OCI-LY3 (cell line): ENCODE measurements around the gene UROC1.

Source experiments
- H2AFZ ChIP-seq: fragments of 200-600, 300-600 bp; shearing (Covaris generic); 2 replicates; pipeline ENCODE4 v1.6.0; 2014; ENCODE audit warnings: antibody characterized with exemption, low read depth, low read length
- H3K27ac ChIP-seq: fragments of 200-600, 300-600 bp; sonication (generic); 2 replicates; pipeline ENCODE4 v1.5.1; 2014; ENCODE audit warnings: mild to moderate bottlenecking, low read length, moderate library complexity, mixed read lengths
- H3K27me3 ChIP-seq: fragments of 200-600, 300-600 bp; sonication (generic); 2 replicates; pipeline ENCODE4 v1.6.1; 2014; ENCODE audit warnings: low read depth, low read length, mixed read lengths
- H3K36me3 ChIP-seq: fragments of 200-600, 300-600 bp; sonication (generic); replicated peaks from 2 replicates; pipeline ENCODE3; 2014; ENCODE audit warnings: low read depth, low read length, mixed read lengths
- H3K4me1 ChIP-seq: fragments of 300-600, 200-600 bp; sonication (generic); 2 replicates; pipeline ENCODE4 v1.6.1; 2014; ENCODE audit warnings: low read length, mixed read lengths
- H3K4me2 ChIP-seq: fragments of 200-600, 300-600 bp; sonication (generic); 2 replicates; pipeline ENCODE4 v1.6.1; 2014; ENCODE audit warnings: low read length, mixed read lengths
- H3K4me3 ChIP-seq: fragments of 300-600, 200-600 bp; sonication (generic); 2 replicates; pipeline ENCODE4 v1.5.1; 2014; ENCODE audit warnings: antibody characterized with exemption, mild to moderate bottlenecking, low read length, moderate library complexity
- H3K79me2 ChIP-seq: fragments of 300-600, 200-600 bp; shearing (Covaris generic); 2 replicates; pipeline ENCODE4 v1.6.1; 2014; ENCODE audit warnings: mild to moderate bottlenecking, low read length, mixed read lengths
- H3K9ac ChIP-seq: fragments of 300-600, 200-600 bp; shearing (Covaris generic); 2 replicates; pipeline ENCODE4 v1.6.0; 2014; ENCODE audit warnings: mild to moderate bottlenecking, low read length, moderate library complexity
- H3K9me3 ChIP-seq: fragments of 200-600, 300-600 bp; shearing (Covaris generic); 2 replicates; pipeline ENCODE4 v1.6.1; 2014; ENCODE audit warnings: low read length, mixed read lengths; ENCODE audit not compliant: insufficient read depth
- H4K20me1 ChIP-seq: fragments of 200-600, 300-600 bp; sonication (generic); 2 replicates; pipeline ENCODE4 v1.6.1; 2016; ENCODE audit warnings: low read length, mixed read lengths; ENCODE audit not compliant: insufficient read depth
- CTCF ChIP-seq: fragments of 200-600, 300-600 bp; sonication (generic); IDR thresholded peaks from 2 replicates; pipeline ENCODE4 v1.5.1; 2014; ENCODE audit warnings: antibody characterized with exemption, low read length, low read depth
- EZH2phosphoT487 ChIP-seq: fragments of 200-600 bp; shearing (Covaris generic); IDR thresholded peaks from 2 replicates; pipeline ENCODE4 v1.6.1; 2018; ENCODE audit warnings: antibody characterized with exemption, mixed run types, low read depth

UROC1 gene

GRCh38 chr3:126485176-126485897, 32.2 kb downstream of the UROC1 start:
- Histone ChIP-seq H3K9ac (no peak overlapping the region), H2AFZ (no peak overlapping the region), H3K27me3 (no peaks in the 10 kb centered on the region), H3K4me2 (no peak overlapping the region), H3K27ac (no peak overlapping the region), H3K4me3 (no peak overlapping the region), H3K4me1 (no peaks in the 10 kb centered on the region), H3K36me3 (no peaks in the 10 kb centered on the region), H4K20me1 (no peaks in the 10 kb centered on the region), H3K79me2 (no peaks in the 10 kb centered on the region), H3K9me3 (no peaks in the 10 kb centered on the region)
- TF ChIP-seq EZH2phosphoT487: no peak
- TF ChIP-seq CTCF: no peak

GRCh38 chr3:126484662-126485061, 32.9 kb downstream of the UROC1 start:
- H3K27me3 ChIP-seq: no peaks in the 10 kb centered on the region
- H3K9ac ChIP-seq: no peak overlapping the region
- no peak overlapping the region for H3K4me2 ChIP-seq
- no peaks in the 10 kb centered on the region for H3K4me1 ChIP-seq
- no peak for TF ChIP-seq CTCF
- TF ChIP-seq EZH2phosphoT487: no peak
- no peak overlapping the region for H3K4me3 ChIP-seq
- no peaks in the 10 kb centered on the region for H3K36me3 ChIP-seq
- H3K27ac ChIP-seq: no peak overlapping the region
- no peaks in the 10 kb centered on the region for H3K9me3 ChIP-seq
- no peak overlapping the region for H2AFZ ChIP-seq
- no peaks in the 10 kb centered on the region for H3K79me2 ChIP-seq
- no peaks in the 10 kb centered on the region for H4K20me1 ChIP-seq

GRCh38 chr3:126484148-126484547, 33.4 kb downstream of the UROC1 start:
- no peaks in the 10 kb centered on the region for H3K79me2 ChIP-seq
- no peaks in the 10 kb centered on the region for H3K36me3 ChIP-seq
- H3K4me1 ChIP-seq: no peaks in the 10 kb centered on the region
- no peaks in the 10 kb centered on the region for H4K20me1 ChIP-seq
- no peaks in the 10 kb centered on the region for H3K9me3 ChIP-seq
- H3K27ac ChIP-seq: no peak overlapping the region
- no peak overlapping the region for H3K9ac ChIP-seq
- no peak overlapping the region for H3K4me3 ChIP-seq
- no peak overlapping the region for H2AFZ ChIP-seq
- TF ChIP-seq EZH2phosphoT487 (no peak), CTCF (no peak)
- H3K27me3 ChIP-seq: no peaks in the 10 kb centered on the region
- H3K4me2 ChIP-seq: no peak overlapping the region

- H3K4me1 ChIP-seq: no peaks in the 10 kb centered on the region
- H3K9me3 ChIP-seq: no peaks in the 10 kb centered on the region
- no peaks in the 10 kb centered on the region for H3K27me3 ChIP-seq
- H3K79me2 ChIP-seq: no peaks in the 10 kb centered on the region
- H2AFZ ChIP-seq: no peak overlapping the region
- H3K9ac ChIP-seq: no peak overlapping the region
- no peaks in the 10 kb centered on the region for H3K36me3 ChIP-seq
- H3K4me3 ChIP-seq: no peak overlapping the region
- TF ChIP-seq CTCF: no peak
- no peak for TF ChIP-seq EZH2phosphoT487
- H3K27ac ChIP-seq: no peak overlapping the region
- no peaks in the 10 kb centered on the region for H4K20me1 ChIP-seq
- H3K4me2 ChIP-seq: no peak overlapping the region
Measured at GRCh38 chr3:126483321-126483761, 34.2 kb downstream of the UROC1 start.
